ENCODE measurements around the gene SNX27.
A peak's percentile ranks its signal among the peaks of the same experiment; 100 is the strongest.

Gene SNX27

DNA sequence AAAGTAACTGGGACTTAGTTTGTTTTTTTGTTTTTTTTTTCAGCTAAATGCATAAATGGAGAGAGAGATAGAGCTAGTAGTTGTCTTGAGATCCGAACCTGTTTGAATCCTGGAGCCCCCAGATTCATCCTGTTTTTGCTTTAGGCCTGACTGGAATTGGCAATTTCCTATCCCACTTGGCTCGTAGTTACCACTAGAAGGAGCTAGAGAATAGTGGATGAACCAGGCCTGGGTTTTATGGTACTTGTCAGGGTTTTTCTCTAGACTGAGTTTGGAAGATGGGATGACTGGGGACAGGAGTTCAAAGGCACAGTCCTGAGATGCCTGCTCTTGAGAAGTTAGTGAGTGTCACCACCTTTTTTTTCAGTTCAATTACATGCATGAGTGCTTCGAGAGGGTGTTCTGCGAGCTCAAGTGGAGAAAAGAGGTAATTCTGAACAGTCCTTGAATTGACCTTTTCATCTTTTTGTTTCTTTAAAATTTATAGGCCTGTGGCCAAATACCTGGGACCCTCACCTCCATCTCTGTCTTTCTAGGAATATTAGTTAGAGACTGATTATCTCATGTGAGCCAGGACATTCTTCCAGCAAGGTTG lies 81.3 kb downstream of the SNX27 start:
- in situ Hi-C loops (cut with HindIII; ENCODE audit: low sequenced_read_pairs), result no loop called here
- TF ChIP-seq, protein P1, sequence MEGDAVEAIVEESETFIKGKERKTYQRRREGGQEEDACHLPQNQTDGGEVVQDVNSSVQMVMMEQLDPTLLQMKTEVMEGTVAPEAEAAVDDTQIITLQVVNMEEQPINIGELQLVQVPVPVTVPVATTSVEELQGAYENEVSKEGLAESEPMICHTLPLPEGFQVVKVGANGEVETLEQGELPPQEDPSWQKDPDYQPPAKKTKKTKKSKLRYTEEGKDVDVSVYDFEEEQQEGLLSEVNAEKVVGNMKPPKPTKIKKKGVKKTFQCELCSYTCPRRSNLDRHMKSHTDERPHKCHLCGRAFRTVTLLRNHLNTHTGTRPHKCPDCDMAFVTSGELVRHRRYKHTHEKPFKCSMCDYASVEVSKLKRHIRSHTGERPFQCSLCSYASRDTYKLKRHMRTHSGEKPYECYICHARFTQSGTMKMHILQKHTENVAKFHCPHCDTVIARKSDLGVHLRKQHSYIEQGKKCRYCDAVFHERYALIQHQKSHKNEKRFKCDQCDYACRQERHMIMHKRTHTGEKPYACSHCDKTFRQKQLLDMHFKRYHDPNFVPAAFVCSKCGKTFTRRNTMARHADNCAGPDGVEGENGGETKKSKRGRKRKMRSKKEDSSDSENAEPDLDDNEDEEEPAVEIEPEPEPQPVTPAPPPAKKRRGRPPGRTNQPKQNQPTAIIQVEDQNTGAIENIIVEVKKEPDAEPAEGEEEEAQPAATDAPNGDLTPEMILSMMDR (IDR thresholded peaks at IDR 0.05; ENCODE audit: low read depth, low read length), result peak; percentile 79
- peak; percentile 46 for DNase-seq (ENCODE audit: low read depth, low spot score)
- H3K4me3 ChIP-seq (ENCODE audit: low read depth, low read length), result no peak overlapping the region

DNA sequence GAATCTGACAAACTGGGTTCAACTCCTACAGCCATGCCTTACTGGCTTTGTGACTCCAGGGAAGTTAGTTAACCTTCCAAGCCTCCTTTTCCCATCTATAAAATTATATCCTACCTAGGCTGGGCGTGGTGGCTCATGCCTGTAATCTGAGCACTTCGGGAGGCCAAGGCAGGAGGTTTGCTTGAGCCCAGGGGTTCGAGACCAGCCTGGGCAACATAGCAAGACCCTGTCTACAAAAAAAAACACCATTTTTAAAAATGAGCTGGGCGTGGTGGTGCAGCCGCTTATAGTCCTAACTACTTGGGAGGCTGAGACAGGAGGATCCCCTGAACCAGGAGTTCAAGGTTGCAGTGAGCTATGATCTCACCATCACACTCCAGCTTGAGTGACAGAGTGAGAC lies 89.7 kb downstream of the SNX27 start:
- in situ Hi-C loops (cut with HindIII; ENCODE audit: low sequenced_read_pairs), result no loop called here
- TF ChIP-seq, protein P1 (IDR thresholded peaks at IDR 0.05; ENCODE audit: low read depth, low read length), result no peak
- no peak overlapping the region for H3K4me3 ChIP-seq (ENCODE audit: low read depth, low read length)
- DNase-seq (ENCODE audit: low read depth, low spot score), result no peak

DNA sequence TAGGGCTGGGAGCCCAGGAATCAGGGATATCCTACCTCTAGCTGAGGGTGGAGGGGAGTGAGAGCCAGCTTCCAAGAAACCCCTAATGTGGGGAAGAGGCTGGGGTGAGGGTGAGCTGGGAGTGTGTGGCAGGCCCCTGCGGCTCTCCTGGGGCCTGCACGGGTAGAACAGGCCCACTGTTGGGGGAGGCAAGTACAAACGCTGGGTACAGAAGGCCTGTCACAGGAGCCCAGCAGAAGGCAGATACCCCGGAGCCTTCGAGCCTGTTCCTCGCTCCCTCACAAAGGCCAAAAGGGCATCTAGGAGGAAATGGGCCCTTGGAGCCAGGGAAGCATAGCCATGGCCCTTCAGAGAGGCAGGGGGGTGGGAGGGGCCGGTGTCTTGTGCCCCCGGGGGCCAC lies 91.1 kb downstream of the SNX27 start:
- TF ChIP-seq, protein P1 (IDR thresholded peaks at IDR 0.05; ENCODE audit: low read depth, low read length), result no peak
- no peak overlapping the region for H3K4me3 ChIP-seq (ENCODE audit: low read depth, low read length)
- in situ Hi-C loops (cut with HindIII; ENCODE audit: low sequenced_read_pairs), result no loop called here
- DNase-seq (ENCODE audit: low read depth, low spot score), result no peak

DNA sequence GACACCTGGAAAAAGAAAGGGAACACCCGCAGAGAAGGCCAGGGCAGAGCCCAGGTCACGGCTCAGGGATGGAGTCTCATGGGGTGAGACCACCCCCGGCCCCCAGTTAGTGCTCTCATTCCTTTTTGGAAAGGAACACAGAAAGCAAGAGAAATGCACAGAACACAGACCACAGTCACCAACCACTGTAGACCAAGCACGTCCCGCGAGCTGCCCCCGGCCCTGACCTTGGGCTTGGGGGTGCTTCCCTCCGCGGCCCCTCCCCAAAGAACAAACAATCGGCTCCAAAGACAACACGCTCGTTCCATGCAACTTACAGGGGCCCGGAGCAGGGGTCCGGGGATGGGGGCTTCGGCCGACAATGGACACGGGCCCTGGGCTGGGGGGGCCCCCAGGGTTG lies 92.0 kb downstream of the SNX27 start:
- in situ Hi-C loops (cut with HindIII; ENCODE audit: low sequenced_read_pairs), result no loop called here
- no peak overlapping the region for H3K4me3 ChIP-seq (ENCODE audit: low read depth, low read length)
- TF ChIP-seq, protein P1 (IDR thresholded peaks at IDR 0.05; ENCODE audit: low read depth, low read length), result no peak
- DNase-seq (ENCODE audit: low read depth, low spot score), result no peak

DNA sequence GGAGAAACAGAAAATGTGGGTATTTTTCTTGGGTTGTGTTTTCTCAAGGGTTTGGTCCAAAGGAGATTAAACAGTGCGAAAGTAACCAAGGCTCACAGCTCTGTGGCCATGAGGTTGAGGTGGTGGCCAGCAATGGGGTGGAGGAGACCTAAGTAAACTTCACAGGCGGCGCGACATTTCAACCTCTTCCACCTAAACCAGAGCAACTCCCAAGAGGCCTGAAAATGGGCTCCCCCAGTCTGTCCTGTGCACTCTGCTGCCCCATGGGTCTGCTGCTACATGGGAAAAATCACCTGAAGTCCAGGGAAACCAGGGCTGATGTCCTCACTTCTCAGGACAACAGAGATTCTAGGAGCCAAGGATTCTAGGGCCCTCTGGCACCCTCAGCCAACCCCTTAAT lies 92.4 kb downstream of the SNX27 start:
- TF ChIP-seq, protein P1 (IDR thresholded peaks at IDR 0.05; ENCODE audit: low read depth, low read length), result no peak
- no peak for DNase-seq (ENCODE audit: low read depth, low spot score)
- no peak overlapping the region for H3K4me3 ChIP-seq (ENCODE audit: low read depth, low read length)
- in situ Hi-C loops (cut with HindIII; ENCODE audit: low sequenced_read_pairs), result no loop called here

DNA sequence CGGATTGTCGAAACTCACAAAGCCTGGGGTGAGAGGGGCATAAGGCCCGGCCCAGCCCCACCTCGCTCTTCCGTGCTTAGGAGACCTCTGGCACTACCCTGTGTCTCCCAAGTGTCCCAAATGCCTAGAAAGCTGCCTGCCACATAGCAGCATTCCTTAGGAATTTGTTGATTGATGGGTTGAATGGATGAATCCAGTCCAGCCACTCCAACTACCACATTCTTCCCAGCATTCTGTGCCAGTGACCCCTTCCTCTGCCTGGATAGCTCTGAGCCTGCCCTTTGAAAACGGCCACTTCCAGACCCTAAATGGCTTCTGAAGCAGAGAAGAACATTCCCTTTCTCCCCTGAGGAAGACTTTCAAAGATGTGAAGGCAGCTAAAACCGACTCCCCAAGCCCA lies 93.3 kb downstream of the SNX27 start:
- no peak overlapping the region for H3K4me3 ChIP-seq (ENCODE audit: low read depth, low read length)
- DNase-seq (ENCODE audit: low read depth, low spot score), result no peak
- in situ Hi-C loops (cut with HindIII; ENCODE audit: low sequenced_read_pairs), result no loop called here
- TF ChIP-seq, protein P1 (IDR thresholded peaks at IDR 0.05; ENCODE audit: low read depth, low read length), result no peak

Data from astrocyte of the spinal cord (primary cell).